ENCODE results near the gene SPATA4.

Gene SPATA4

GRCh38 chr4:176188654-176189053 is 6.7 kb downstream of the SPATA4 start:
- DNase-seq: peak; percentile 2

- DNase-seq: no peak
Measured at GRCh38 chr4:176187624-176188023, 7.8 kb downstream of the SPATA4 start.

DNA sequence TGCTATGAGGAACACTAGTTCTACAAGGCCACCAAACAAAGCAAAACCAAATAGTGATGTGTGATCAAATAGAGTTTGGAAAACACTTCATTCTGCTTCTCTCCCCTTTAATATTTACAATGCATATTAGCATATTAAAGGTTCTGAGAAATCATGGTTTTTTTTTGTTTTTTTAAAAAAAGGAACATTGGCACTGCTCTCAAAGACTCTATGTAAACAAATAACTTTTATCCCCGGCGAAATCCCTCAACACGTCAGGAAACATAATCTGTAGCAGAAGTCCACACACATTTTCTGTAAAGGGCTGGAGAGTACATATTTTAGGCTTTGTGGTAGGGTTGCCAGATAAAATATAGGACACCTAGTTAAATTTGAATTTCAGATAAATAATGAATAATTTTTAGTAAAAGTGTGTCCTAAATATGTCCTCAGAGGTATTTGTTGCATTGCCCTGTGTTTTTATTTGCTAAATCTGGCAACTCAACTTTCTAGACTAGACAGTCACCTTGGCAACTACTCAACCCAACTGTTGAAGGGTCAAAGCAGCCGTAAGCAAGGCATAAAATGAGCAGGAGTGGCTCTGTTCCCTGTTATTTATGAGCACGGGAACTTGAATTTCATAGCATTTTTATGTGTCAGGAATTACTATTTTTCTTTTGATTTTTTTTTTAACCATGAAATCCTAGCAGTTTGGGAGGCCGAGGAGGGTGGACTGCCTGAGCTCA is 8.6 kb downstream of the SPATA4 start:
- no peak for DNase-seq

DNA sequence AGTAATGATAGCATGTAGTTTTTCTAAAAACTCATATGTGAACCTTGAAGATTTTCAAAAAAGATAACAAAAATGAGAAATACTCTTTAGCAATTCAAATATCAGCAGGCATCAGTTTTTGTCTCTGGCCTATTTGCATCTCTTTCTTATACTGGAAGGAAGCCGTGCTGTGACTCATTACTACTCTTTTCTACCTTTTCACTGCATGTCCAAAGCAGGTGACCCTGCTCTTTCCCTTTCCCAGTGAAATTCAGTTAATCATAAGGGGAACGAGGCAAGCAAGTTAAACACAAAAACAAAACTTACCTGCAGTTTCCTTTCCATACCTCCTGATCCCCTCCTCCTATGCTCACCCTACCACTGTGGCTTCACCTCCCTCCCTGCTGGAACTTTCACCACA is 9.3 kb downstream of the SPATA4 start:
- no peak for DNase-seq

DNA sequence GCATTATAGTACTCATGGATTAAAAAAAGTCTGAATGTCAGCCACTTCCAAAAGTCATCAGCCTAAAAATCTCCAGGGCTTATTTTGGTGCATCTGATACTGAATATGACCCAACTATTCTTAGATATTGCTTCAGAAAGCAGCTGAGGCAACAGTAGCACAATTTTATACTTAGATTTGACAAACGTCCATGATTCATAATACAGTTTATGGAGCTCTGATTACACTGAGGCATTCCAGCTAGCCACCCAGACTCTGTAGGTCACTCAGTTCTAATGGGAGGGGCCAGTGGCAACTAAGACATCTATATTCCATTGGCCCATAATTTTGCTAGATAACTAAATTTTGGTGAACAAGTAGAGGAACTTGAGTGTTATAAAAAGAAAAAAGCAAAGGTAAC is 10.3 kb downstream of the SPATA4 start:
- no peak for DNase-seq

DNA sequence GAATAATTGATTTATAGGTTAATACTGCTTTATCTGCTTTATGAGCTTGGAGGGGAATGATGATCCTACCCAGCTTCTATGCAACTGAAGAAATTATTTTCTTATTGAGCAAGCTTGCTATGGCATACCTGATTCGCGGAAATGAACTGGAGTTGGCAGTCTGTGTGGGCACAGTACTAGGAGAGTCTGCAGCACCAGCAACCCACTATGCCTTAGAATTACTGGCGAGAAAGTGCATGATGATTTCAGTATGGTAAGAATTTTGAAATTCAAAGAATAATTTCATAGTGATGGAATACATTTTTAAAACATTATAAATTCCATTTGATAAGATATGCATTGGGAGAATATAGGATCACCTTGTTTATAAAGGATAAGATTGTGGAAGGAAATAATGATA is 32.3 kb downstream of the SPATA4 start:
- no peak for DNase-seq

GRCh38 chr4:176156656-176157055 is 38.7 kb downstream of the SPATA4 start:
- no peak for DNase-seq

- no peak for DNase-seq
Measured at GRCh38 chr4:176153124-176153523, 42.3 kb downstream of the SPATA4 start.

DNA sequence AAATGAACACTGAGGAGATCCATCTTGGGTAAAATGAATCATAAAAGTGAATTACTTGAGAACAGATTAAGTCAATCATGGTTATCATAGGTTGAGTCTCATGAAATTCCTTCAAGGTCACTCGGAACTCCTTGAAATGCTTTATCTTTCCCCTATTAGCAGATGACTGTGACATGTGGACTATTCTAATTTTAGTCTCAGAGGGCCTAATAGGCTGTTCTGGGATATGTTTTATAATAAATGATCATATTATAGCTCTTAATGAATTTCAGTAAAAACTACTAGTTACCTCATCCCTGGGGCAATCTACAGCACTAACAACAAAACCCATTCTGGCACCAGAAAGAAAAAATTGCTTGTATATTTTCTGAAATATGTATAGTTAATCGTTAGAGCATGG is 44.7 kb downstream of the SPATA4 start:
- no peak for DNase-seq

DNA sequence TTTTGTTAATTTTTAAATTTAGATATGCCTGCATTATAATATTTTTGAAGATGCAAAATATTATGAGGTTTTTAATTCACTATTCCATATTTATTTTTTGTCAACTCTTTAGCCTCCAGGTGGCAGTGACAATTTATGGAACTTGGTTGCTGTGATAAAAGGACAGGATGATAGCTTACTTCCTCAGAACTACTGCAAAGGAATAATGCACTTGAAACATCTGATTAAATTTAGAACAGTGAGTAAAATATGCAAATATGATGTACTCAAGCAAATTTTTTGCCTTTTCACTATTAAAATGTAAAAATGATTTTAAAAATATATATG is 45.1 kb downstream of the SPATA4 start:
- peak; percentile 46 for DNase-seq

GRCh38 chr4:176149680-176150355 is 45.6 kb downstream of the SPATA4 start:
- no peak for DNase-seq

DNA sequence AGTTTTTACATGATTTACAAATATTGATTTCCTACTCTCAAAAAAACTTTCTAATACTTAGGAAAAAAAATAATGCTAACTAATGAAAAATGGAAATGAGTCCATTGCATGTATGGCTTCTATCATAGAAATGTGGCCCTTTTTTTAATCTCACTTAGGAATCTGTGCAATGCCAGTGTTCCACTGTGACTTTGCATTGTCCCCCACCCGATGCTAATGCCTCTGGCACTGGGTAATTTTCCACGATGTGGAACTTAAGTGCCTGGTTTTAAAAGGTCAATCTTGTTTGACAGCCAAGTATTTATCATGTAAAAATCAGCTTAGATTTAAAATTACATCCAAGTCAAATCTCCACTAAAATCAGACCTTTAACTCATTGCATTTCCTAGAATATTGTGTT is 53.1 kb downstream of the SPATA4 start:
- no peak for DNase-seq

GRCh38 chr4:176139518-176139917 is 55.9 kb downstream of the SPATA4 start:
- no peak for DNase-seq

DNA sequence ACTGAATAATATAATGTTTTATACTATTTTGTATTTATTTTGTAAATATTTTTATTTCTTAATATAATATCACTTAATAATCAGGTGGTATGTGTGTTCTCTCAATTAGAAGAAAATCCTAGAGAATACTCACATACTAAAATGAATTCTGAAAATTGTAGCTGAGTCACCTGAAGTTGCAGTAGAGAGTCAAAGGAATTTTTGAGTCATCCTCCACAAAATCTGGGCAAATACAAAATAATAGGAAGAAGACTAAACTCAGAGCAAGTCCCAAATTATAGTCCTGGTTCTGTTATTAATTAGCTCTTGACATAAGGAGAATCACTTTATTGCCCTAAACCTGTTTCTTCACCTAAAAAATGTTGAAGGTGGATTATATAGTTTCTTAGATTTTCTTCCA is 57.8 kb downstream of the SPATA4 start:
- DNase-seq: no peak

- DNase-seq: no peak
Measured at GRCh38 chr4:176134670-176135069, 60.7 kb downstream of the SPATA4 start.

Measured in hematopoietic multipotent progenitor cell treated with erythropoietin and hydrocortisone succinate and interleukin-3 and kit ligand, for 6 days (in vitro differentiated cells).